ENCODE results near the gene MYO10.

The MYO10 gene

GRCh38 chr5:16852251-16853005 is 83.7 kb downstream of the MYO10 start:
- no peak overlapping the region for H3K27ac ChIP-seq
- no peak for TF ChIP-seq CTCF (conservative IDR thresholded peaks at IDR 0.05)
- no peak for TF ChIP-seq ZFX (IDR thresholded peaks at IDR 0.05)

- no peak overlapping the region for H3K27ac ChIP-seq
- no peak for TF ChIP-seq ZFX (IDR thresholded peaks at IDR 0.05)
- TF ChIP-seq CTCF (conservative IDR thresholded peaks at IDR 0.05): no peak
Measured at GRCh38 chr5:16849775-16850174, 86.3 kb downstream of the MYO10 start.

GRCh38 chr5:16849181-16849580 is 86.9 kb downstream of the MYO10 start:
- TF ChIP-seq CTCF (conservative IDR thresholded peaks at IDR 0.05): no peak
- no peak for TF ChIP-seq ZFX (IDR thresholded peaks at IDR 0.05)
- H3K27ac ChIP-seq: no peak overlapping the region

- TF ChIP-seq CTCF (conservative IDR thresholded peaks at IDR 0.05): peak; percentile 53
- TF ChIP-seq ZFX (IDR thresholded peaks at IDR 0.05): no peak
- peak overlapping the region; percentile 24; the same call in 1 of the 2 replicates for H3K27ac ChIP-seq
Measured at GRCh38 chr5:16844952-16845351, 91.1 kb downstream of the MYO10 start.

- no peak for TF ChIP-seq ZFX (IDR thresholded peaks at IDR 0.05)
- no peak for TF ChIP-seq CTCF (conservative IDR thresholded peaks at IDR 0.05)
- no peak overlapping the region for H3K27ac ChIP-seq
Measured at GRCh38 chr5:16842896-16843295, 93.2 kb downstream of the MYO10 start.

- no peak overlapping the region for H3K27ac ChIP-seq
- TF ChIP-seq CTCF (conservative IDR thresholded peaks at IDR 0.05) (no peak), ZFX (IDR thresholded peaks at IDR 0.05) (no peak)
Measured at GRCh38 chr5:16841416-16841815, 94.7 kb downstream of the MYO10 start.

- no peak overlapping the region for H3K27ac ChIP-seq
- TF ChIP-seq CTCF (conservative IDR thresholded peaks at IDR 0.05) (no peak), ZFX (IDR thresholded peaks at IDR 0.05) (no peak)
Measured at GRCh38 chr5:16837305-16837704, 98.8 kb downstream of the MYO10 start.

Measured in C4-2B (cell line).